NCI-H345 (cell line): ENCODE measurements around the gene FZD2.
"Not testable (repeated sequence)": the region's sequence is repeated elsewhere in the genome, so short reads cannot be mapped to it uniquely, and the experiment has no call there.

Experiments used
- DNase-seq: peaks from one replicate; lab custom pipeline; 2025; lab: John Stamatoyannopoulos, UW

FZD2 gene

DNA sequence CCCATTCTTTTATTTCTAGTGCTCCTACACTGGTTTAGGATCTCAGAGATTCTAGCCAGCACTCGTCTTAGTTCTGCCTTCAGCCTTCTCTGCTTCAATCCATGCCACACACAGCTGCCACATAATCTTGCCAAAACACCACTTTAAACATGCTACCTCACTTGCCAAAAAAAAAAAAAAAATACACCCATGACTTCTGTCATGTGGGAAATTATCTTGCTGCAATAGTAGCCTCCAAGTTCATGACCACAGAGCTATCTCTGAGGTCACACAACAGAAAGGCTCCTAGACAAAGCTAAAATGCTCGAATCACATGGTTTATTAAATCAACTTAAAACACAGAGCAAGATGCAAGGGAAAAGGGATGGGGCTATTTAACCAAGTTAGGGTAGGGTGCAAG lies 18.1 kb downstream of the FZD2 start:
- no peak for DNase-seq

DNA sequence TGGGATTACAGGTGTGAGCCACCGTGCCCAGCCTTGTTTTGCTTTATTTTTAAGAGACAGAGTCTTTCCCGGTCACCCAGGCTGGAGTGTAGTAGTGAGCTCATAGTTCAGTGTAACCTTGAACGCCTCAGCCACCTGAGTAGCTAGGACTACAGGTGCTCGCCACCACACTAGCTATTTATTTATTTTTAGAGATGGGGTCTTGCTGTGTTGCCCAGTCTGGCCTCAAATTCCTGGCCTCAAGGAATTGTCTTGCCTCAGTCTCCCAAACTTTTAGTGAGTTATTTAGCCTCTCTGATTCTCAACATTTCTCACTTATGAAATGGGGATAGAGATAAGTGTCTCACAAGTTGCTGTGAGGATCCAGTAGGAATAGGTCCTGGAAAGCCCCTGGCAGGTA lies 21.7 kb downstream of the FZD2 start:
- DNase-seq: no peak

DNA sequence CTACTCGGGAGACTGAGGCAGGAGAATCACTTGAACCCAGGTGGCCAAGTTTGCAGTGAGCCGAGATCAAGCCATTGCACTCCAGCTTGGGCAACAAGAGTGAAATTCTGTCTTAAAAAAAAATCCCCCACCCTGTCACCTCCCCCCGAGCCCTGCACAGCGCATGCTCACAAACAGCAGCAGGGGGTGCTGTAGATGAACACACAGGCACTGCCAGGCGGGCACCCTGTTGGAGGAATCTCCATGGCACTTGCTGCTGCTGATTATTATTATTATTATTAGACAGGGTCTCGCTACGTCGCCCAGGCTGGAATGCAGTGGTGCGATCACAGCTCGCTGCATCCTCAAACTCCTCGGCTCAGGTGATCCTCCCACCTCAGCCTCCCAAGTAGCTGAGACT lies 24.6 kb downstream of the FZD2 start:
- DNase-seq: no peak

DNA sequence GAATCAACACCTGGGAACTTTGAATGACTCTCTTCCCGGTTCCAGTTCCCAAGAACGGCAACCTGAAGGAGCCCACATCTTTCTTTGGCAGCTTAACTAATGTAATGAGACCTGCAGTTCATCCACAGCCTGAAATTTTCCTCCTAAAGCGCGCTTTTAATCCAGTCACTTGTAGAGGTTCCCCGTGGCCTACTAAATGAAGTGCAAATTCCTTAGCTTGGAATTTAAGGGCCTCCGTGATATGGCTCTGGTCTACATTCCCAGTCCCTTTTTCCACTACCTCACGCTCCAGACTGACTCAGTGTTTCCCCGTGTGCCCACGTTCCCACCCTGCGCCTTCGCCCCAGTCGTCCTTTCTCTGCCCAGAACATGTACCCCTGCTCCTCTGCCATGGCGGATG lies 27.2 kb downstream of the FZD2 start:
- DNase-seq: no peak

DNA sequence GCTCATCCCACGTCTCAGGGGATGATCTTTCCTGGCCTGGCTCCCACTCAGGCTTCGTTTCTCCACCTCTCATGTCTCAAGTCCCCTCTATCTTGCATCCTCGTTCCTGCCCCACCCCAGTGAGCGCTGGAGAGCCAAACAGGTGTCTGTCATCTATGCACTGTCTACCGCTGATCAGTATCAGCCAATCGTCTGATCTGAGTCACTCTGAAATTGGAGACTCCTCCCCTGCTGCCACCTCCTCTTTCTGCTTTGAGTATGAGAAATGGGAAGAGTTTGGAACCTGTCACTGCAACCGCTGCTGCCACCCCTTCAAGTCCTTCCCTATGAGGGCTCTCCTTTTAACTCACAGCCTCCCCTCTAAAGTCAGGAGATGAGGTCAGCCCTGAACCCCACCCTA lies 28.0 kb downstream of the FZD2 start:
- DNase-seq: no peak

DNA sequence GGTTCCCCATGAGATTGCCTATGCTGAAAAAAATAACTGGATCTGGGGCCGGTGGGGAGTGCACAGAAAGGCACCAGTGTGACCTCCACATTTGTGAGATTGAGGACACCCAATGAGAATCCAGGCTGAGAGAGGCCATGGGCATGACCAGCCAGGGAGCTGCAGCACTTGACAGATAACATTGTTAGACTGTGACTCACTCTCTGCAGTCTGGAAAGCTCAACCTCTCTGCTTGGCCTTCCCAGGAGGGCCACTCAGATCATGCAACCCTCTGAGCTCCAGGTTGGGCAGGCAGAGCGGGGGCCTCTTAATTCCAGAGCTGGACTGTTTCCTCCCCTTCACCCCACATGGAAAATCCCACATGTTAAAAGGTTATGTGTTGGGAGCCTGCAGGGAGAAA lies 30.1 kb downstream of the FZD2 start:
- no peak for DNase-seq

DNA sequence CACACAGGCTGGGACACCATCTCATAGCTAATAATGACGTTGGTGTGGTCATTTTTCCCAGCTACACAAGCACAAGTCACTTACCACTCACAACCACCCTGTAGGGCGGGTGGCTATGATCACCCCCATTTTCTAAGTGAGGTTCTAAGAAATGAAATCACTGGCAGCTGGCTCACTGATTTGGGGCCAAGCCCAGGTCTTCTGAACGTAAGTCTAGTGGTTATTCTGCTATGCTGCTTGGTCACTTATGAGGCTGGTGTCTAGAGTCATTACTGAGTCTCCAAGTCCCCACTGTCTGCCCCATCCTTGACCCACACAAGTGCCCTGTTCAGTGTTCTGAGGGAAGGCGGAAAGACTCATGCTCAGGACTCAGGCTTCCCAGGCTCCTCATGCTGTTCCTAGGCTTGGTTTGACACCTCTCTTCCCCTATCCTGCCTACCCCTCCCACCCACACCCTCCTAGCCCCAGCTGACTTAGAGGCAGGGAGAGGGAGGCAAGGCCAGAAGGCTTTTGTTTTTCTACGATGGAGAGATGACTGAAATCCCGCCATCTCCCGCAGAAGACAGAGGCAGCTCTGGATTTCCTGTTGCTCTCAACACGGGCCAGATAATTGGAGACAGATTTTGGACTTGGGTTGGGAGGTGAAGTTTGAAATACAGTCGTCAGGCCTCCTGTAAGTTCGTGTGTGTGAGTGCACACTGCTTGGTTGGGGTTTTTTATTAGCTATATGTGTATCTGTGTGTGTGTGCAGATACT lies 32.2 kb downstream of the FZD2 start:
- no peak for DNase-seq

DNA sequence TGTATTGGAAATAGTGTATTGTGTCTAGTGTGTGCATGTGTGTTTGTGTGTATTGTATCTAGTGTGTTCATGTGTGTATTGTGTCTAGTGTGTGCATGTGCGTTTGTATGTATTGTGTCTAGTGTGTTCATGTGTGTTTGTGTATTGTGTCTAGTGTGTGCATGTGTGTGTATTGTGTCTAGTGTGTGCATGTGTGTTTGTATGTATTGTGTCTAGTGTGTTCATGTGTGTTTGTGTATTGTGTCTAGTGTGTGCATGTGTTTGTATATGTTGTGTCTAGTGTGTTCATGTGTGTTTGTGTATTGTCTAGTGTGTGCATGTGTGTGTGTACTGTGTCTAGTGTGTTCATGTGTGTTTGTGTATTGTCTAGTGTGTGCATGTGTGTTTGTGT lies 32.8 kb downstream of the FZD2 start:
- not testable (repeated sequence) for DNase-seq

DNA sequence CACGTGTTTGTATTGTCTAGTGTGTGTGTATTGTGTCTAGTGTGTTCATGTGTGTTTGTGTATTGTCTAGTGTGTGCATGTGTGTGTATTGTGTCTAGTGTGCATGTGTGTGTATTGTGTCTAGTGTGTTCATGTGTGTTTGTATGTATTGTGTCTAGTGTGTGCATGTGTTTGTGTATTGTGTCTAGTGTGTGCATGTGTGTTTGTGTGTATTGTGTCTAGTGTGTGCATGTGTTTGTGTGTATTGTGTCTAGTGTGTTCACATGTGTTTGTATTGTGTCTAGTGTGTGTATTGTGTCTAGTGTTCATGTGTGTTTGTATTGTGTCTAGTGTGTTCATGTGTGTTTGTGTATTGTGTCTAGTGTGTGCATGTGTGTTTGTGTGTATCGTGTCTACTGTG lies 33.5 kb downstream of the FZD2 start:
- DNase-seq: not testable (repeated sequence)

DNA sequence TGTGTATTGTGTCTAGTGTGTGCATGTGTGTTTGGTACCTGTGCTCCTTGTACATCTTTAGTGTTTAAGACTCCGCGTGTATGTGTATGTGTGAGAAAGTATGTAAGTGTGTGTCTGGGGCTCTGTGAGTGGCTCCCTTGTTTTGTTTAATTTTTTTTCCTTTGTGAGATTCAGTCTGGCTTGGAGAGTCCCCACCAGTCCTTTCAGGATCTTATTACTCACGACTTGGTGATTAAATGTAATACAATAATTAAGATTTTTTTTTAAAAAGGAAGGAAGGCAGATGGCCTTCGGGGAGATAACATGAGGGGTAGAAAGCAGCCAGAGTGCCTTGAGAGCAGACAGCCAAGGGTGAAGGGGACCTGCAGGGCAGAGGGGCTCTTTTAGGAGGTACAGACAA lies 33.9 kb downstream of the FZD2 start:
- no peak for DNase-seq

DNA sequence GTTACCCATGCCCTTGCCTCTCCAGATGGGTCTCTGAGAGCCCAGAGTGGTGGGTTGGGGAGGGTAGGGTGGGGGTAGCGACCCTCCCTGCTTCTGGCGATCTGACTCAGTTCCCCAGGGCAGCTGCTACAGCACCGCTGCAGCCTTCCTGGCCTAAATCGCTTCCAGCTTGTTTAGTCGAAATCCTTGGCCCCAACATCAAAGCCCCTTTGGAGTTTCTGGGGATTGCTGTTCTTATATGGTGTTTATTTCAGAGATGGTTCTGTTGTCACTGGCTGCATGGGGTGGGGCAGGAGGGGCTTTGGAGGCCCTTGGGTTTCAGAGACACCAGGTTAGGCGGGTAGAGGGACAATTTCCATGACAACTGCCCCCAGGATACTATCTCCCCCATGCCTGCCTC lies 35.9 kb downstream of the FZD2 start:
- DNase-seq: no peak

DNA sequence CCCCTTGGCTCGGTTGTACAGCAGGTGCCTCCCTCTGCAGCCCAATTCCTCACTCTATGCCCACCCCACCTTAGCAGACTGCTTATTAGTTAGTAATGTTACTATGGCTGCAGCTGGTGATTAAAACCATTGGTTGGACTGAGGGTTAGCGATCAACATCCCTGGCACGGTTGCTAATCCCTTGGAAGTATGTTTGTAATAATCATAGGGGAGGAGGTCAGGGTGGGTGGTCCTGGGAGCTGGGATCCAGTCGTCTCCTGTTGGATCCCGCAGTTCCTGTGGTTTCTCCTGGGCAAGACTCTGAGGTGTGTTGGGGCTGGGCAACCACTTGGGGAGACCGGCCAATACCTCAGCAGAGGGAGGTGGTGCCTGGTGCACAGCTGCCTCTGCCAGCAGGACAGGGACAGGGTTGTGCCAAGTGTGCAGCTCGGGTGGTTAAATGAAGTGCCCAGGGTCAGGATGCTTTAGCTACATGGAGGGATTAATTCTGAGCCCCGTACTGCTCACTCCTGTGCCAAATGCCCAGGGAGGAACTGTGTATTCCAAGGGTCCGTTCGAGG lies 38.0 kb downstream of the FZD2 start:
- no peak for DNase-seq

DNA sequence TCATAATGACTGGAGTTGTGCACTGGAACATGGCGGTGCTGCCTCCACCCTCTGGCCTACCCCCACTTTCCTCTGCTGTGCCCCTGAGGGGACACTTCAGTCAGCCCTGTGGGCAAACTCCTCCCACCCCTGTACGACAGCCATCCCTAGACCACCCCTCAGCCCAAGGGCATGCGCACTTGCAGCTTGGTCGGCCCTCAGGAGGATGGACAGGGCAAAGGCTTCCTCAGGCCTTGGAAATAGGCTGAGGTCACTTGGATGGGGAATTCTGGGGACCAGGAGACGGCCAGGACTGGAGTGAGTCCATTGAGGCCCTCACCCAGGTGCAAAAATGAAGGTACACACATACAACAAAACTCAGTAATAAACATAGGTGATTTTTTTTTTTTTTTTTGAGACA lies 41.0 kb downstream of the FZD2 start:
- no peak for DNase-seq

DNA sequence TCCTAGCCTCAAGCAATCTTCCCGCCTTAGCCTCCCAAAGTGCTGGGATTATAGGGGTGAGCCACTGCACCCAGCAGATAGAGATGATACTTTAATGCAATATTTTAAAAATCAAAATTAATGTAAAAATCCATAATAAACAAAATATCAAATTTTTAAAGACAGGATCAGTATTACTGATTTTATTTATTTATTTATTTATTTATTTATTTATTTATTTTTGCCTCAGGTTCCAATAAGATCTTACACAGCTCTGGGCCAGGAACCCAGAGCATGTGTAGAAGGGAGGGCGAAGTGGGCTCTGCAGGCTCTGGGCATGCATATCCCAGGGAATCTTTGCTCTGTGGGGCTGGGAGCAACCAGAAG lies 41.6 kb downstream of the FZD2 start:
- DNase-seq: no peak

DNA sequence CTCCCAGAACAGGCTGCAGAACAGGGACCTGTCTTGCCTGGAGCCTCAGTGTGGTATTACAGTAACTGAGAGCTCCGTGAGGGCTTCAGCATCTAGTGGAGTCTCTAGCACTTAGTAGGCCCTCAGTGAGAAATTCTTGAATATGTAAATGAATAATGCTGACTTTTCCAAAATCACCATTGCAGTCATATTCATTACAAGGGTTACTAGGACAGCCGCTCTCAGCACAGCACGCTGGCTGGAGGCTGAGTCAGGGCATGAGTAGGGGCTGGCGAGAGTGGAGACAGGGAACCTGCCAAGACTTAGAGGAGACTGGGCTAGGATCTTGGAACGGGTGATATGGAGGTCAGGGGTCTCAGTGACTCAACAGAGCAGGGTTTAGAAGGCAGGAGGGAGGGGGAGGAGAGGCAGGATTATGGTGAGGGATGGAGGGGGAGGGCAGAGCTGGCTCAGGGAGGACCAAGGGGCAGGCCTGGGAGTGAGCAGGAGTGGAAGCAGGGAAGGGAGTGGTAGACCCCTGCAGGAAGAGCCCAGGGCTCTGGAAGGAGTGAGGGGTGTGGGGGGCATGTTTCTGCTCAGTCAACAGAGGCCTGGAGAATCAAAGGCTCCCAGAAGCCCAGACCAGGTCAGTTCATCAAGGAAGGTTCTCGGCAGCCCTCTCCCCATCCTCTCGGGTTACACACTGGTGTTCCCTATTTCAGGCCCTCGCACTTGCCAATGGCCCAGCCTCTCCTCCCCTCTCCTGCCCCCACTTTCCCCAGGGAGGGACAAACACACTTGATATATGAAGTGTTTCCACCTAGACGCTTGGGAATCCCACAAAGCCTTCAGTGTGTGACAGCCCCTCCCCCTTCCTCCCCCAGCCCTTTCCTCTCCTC lies 42.3 kb downstream of the FZD2 start:
- DNase-seq: peak; percentile 17

DNA sequence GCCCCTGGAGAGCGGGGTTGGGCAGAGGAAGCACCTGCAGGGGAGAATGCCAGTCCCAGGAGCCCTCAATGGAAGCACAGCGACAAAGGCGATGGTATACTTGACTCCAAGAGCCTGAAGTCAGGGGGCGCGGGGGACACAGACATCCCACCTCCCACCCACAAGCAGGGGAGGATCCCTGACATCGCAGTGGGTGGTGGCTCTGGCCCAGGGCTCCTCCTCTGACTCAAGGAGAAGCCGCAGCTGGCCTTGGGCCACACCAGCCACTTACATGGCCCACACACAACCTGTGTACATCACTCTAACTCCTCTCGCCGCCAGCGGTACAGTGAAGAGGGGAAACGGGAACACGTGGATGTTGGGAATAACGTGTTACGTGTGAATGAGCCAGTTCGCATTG lies 44.3 kb downstream of the FZD2 start:
- DNase-seq: no peak

DNA sequence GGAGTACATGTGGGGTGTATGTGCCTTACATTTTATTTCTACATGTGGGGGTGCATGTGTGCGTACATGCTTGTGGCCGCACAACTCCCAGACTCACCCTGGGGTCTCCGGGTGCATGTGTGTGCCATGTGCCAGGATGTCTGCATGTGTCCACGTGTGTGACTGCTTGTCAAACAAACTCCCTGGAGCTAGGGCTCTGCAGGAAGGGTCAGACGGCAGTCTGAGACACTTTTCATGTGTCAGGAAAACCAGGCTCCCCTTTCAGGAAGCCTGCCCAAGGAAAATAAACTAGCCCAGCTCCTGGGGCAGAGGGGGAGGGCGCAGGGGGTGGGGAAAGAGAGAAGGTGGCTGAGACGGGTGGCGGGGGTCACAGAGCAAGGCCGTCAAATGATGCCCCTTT lies 44.7 kb downstream of the FZD2 start:
- DNase-seq: no peak

DNA sequence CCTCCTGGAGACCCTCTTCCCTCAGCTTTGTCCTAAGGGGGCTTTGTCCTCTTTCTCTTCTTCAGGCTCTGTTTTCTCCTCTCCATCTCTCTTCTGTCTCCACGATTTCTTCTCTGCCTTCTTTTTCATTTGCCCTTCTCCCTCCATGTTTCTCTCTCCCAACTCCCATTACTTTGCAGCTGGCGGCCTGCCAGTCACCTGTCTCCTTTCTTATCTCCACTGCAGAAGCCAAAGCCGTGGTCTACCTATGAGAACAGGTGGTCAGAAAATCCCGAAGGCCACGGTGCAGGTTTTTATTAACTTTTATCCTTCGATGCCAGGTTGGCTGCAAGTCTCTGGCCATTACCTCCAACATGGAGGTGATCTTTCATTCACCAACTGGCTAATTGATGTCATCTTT lies 45.1 kb downstream of the FZD2 start:
- peak; percentile 18 for DNase-seq

DNA sequence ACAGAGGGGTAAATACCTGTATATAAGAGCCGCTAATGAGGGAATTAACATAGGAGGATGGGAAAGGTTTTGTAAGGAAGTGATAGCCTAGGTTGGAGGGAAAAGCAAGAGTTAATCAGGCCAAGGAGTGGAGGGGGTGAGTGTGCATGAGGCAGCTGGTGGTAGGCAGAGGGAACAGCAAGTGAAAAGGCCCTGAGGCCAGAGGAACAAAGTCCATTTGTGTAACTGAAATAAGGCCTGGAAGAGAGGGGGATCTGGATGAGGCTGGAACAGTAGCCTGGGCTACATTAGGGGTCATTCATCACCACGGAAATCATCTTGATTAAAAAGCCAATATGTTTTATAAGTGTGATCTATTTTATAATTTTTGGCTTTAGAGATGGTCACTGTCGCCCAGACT lies 45.7 kb downstream of the FZD2 start:
- DNase-seq: no peak

DNA sequence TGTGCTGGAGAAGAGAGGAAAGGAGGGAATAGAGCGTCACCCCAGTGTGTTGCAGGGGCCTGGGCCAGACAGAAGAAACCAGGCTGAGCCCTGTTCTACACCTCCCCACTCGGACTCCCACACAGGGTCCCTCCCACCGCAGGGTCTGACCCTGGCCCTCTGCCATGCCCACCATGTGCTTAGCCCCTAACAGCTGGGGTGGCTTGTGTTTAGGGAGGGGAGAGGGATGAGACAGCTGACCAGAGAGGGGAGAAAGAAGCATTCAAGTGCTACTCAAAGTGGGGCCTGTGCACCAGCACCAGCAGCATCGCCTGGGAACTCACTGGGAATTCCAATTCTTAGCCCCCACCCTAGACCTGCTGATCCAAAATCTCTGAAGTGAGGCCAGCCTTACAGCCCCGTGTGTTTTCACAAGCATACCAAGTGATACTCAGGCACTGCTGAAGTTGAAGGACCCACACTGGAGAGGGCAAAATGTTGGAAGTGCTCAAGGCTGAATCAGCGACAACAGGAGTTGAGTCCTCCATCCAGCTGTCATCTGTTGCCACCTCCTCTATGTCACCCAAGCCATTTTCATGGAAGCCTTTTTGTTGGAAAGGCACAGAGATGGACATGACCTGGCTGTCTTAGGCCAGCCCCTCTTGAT lies 47.0 kb downstream of the FZD2 start:
- no peak for DNase-seq

DNA sequence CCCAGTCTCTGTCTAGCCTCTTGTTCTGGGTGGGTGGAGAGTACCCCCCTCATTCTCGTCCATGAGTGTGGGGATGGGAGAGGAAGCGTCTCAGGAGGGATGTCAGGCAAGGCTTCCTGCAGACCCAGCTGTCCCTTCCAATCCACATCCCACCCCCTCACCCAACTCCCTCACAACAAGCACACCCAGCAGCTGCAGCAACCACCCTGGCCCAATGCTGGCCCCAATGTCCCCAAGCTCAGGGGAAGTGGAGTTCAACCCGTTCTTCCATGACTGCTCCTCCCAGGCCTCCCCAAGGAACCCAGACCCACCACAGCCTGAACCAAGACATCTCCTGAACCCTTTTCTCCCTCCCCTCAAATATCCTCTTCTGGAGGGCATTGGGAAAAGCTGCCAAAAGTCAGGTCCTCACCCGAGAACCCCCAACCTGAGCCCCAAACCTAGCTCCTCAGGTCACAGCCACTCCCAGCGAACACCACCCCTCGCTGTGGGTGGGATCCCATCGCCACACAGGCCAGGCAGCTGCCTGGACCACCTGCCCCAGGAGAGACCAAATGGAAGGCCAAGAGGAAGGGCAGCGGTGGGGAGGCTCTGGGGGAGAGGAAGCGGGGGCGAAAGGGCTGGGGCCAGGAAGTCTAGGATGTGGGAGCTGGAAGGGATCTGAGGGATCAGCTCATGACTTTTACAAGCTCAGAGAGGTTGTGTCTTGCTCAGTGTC lies 47.6 kb downstream of the FZD2 start:
- no peak for DNase-seq

DNA sequence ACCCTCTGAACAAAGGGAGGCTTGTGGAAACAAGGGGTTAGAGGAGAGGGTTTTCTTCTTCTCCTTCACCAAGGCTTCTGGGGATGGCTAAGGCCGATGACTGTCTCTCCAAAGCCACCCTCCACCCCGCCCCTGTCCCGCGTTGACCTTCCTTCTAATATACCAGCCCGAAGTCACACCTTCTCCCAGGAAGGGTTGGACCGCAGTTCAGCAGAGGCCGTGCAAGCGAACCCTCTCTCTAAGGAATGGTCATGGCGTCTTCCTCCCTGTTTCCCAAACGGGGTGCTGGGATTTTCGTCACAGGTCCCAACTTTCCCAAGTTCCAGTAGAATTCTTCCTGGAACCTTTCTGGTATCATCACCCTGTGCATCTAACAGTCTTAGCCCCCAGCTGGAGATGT lies 49.4 kb downstream of the FZD2 start:
- no peak for DNase-seq
